HepG2 (cell line): ENCODE measurements around the gene TXNRD2. TPM values are rescaled to one million over a fixed set of nuclear protein-coding genes. Genes with fewer than 3 reads are reported as not detected.

Experiments
- DNMT3B ChIP-seq: conservative IDR thresholded peaks from 2 replicates; pipeline ENCODE4 v1.6.1; 2016; ENCODE audit warnings: missing biosample characterization, control low read depth
- ELF1 ChIP-seq: sonication (generic); formaldehyde crosslinking; IDR thresholded peaks from 2 replicates; pipeline ENCODE4 v1.4.0; 2020; ENCODE audit warnings: missing genetic modification reagents
- ESRRA ChIP-seq: sonication (generic); formaldehyde crosslinking; IDR thresholded peaks from 2 replicates; pipeline ENCODE4 v1.5.1; 2020; ENCODE audit warnings: mild to moderate bottlenecking, low read depth, missing genetic modification reagents
- ETS1 ChIP-seq: sonication (generic); formaldehyde crosslinking; IDR thresholded peaks from 2 replicates; pipeline ENCODE4 v1.4.0; 2020; ENCODE audit warnings: missing genetic modification reagents
- GATAD2A ChIP-seq: IDR thresholded peaks from 2 replicates; pipeline ENCODE4 v1.6.1; 2016
- HMG20A ChIP-seq: IDR thresholded peaks from 2 replicates; pipeline ENCODE4 v1.6.1; 2016; ENCODE audit warnings: borderline replicate concordance
- HNRNPH1 ChIP-seq: fragments of 200-400 bp; formaldehyde crosslinking; optimal IDR thresholded peaks from 2 replicates; pipeline ENCODE3; 2017; ENCODE audit warnings: mild to moderate bottlenecking, low read depth, low read length
- HNRNPLL ChIP-seq: fragments of 200-400 bp; formaldehyde crosslinking; IDR thresholded peaks from 2 replicates; pipeline ENCODE4 v1.6.1; 2017; ENCODE audit warnings: mild to moderate bottlenecking, low read depth, low read length; ENCODE audit not compliant: poor library complexity, severe bottlenecking
- HNRNPUL1 ChIP-seq: fragments of 200-400 bp; formaldehyde crosslinking; IDR thresholded peaks from 2 replicates; pipeline ENCODE4 v1.6.1; 2017; ENCODE audit warnings: low read depth, mild to moderate bottlenecking, low read length, moderate library complexity
- KLF11 ChIP-seq: IDR thresholded peaks from 2 replicates; pipeline ENCODE4 v1.6.1; 2016; ENCODE audit warnings: missing compliant biosample characterization
- KLF16 ChIP-seq, 2 experiments: sonication (generic) in 1 of 2; formaldehyde crosslinking in 1 of 2; IDR thresholded peaks; 2 replicates each; pipeline versions ENCODE4 v1.6.1 to v1.8.0; 2016 to 2023; ENCODE audit warnings: missing genetic modification reagents in 2 of 2, missing compliant biosample characterization in 1 of 2
- MAFF ChIP-seq: IDR thresholded peaks from 2 replicates; pipeline ENCODE4 v1.6.1; 2011; ENCODE audit warnings: low read depth, low read length, improper control_type of control experiment
- MEIS2 ChIP-seq: sonication (generic); formaldehyde crosslinking; IDR thresholded peaks from 2 replicates; pipeline ENCODE4 v1.9.0; 2021; ENCODE audit warnings: mild to moderate bottlenecking, missing genetic modification reagents
- NR3C1 ChIP-seq: sonication (generic); formaldehyde crosslinking; IDR thresholded peaks from 2 replicates; pipeline ENCODE4 v1.4.0; 2020; ENCODE audit warnings: missing genetic modification reagents
- SMAD9 ChIP-seq: sonication (generic); formaldehyde crosslinking; IDR thresholded peaks from 2 replicates; pipeline ENCODE4 v1.5.1; 2020; ENCODE audit warnings: mild to moderate bottlenecking, missing genetic modification reagents
- STAT5B ChIP-seq: sonication (generic); formaldehyde crosslinking; IDR thresholded peaks from 2 replicates; pipeline ENCODE4 v1.4.0; 2020; ENCODE audit warnings: missing genetic modification reagents
- ZBTB33 ChIP-seq: sonication (generic); formaldehyde crosslinking; IDR thresholded peaks from 2 replicates; pipeline ENCODE4 v1.4.0; 2020; ENCODE audit warnings: missing genetic modification reagents
- ZBTB37 ChIP-seq: sonication (generic); formaldehyde crosslinking; IDR thresholded peaks from 2 replicates; pipeline ENCODE4 v1.4.0; 2020; ENCODE audit warnings: mild to moderate bottlenecking, missing genetic modification reagents
- ZNF766 ChIP-seq: sonication (generic); formaldehyde crosslinking; IDR thresholded peaks from 2 replicates; pipeline ENCODE4 v1.5.0; 2020; ENCODE audit warnings: missing genetic modification reagents, borderline replicate concordance
- polyA plus RNA-seq, 8 experiments: library from polyadenylated mRNA; depleted of rRNA in 3 of 8; stranded (reverse) in 7 of 8; unstranded in 1 of 8; fragments of >200 nt; fragmentation: Illumina TruSeq in 4 of 8; extraction: Trizol in 4 of 8; gene quantifications; 2 replicates each; pipeline versions ENCODE4 v1.2.1 to v1.2.3, GENCODE V29; 2011 to 2016; ENCODE audit warnings: low read depth in 4 of 8, missing spikeins in 1 of 8, mixed read lengths in 1 of 8; ENCODE audit not compliant: insufficient read depth in 1 of 8
- total RNA-seq, 5 experiments: library from RNA; depleted of rRNA; stranded (reverse); fragments of >200 nt; fragmentation: Illumina TruSeq; extraction: Trizol; gene quantifications; 2 replicates each; pipeline ENCODE4 v1.2.3, GENCODE V29; 2016; ENCODE audit warnings: low read depth in 1 of 5
- TF ChIP-seq, protein P1 (sequence below): IDR thresholded peaks from 2 replicates; pipeline ENCODE4 v1.6.1; 2016; ENCODE audit warnings: mild to moderate bottlenecking
- TF ChIP-seq, protein P2 (sequence below): sonication (generic); formaldehyde crosslinking; conservative IDR thresholded peaks from 2 replicates; pipeline ENCODE4 v1.8.1; 2023; ENCODE audit warnings: missing genetic modification reagents

The TXNRD2 gene
- total and polyA plus RNA-seq, 2 of the 13 experiments (the other 11 are each of a cell fraction or from before 2014, with no cell fraction given) = 17.5 to 18.6 TPM

DNA sequence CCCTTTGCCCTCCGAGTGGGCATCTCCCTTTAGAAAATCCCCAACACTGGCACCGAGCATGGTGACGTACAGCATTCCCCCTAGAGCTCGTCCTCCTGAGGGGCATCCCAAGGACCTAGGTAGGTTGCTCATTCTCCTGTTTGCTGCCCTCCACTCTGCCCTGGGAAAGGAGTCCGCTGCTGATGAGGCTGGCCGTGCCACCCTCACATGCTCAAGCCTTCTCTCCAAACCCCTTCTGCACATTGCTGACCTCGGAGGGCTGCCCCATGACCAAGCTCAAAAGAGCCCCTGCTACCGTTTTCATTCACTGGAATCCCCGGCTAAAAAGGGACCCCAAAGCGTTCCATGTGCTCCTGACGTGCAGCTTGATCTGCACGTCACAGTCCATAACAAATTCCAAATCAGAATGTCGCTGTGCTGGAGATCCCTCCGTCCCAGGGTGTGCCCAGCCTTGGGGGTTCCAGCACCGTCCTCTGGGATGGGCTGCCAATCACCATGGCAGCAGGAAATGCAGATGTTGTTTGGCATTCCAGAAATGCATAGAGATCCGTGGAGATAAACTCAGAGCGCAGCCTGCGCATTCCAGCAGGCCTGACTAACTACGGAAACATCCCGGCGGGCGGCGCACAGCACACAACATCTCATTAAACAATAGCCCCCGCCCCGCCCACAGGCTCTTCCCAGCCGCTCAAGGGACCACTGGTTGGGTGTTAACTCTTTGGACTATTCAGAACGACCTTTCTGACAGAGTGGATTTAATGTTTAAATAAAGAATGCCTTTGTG lies 60.6 kb downstream of the TXNRD2 start (continued):
- TF ChIP-seq ETS1 (no peak), NR3C1 (CRISPR knock-in tag) (no peak), SMAD9 (CRISPR knock-in tag) (no peak), HNRNPH1 (no peak), HNRNPUL1 (no peak), STAT5B (CRISPR knock-in tag) (no peak), DNMT3B (CRISPR knock-in tag) (0 out of 2 replicates have a peak, but pooled peaks have one; percentile 39), HNRNPLL (peak; percentile 99), MAFF (no peak), KLF11 (0 out of 2 replicates have a peak, but pooled peaks have one; percentile 20), GATAD2A (CRISPR knock-in tag) (peak; percentile 68), ESRRA (CRISPR knock-in tag) (no peak), KLF16 (CRISPR knock-in tag; IDR thresholded peaks at IDR 0.05) (peak in 1 of 2 experiments; percentile 58; a peak in 1 of 4 replicates), ZNF766 (CRISPR knock-in tag) (peak; percentile 58; the same call in 1 of the 2 replicates), ELF1 (CRISPR knock-in tag) (0 out of 2 replicates have a peak, but pooled peaks have one; percentile 37), ZBTB33 (CRISPR knock-in tag) (peak; percentile 51; the same call in 1 of the 2 replicates), HMG20A (CRISPR knock-in tag) (peak; percentile 50; the same call in 1 of the 2 replicates), ZBTB37 (no peak), MEIS2 (CRISPR knock-in tag) (peak; percentile 85)
- TF ChIP-seq, protein P1, sequence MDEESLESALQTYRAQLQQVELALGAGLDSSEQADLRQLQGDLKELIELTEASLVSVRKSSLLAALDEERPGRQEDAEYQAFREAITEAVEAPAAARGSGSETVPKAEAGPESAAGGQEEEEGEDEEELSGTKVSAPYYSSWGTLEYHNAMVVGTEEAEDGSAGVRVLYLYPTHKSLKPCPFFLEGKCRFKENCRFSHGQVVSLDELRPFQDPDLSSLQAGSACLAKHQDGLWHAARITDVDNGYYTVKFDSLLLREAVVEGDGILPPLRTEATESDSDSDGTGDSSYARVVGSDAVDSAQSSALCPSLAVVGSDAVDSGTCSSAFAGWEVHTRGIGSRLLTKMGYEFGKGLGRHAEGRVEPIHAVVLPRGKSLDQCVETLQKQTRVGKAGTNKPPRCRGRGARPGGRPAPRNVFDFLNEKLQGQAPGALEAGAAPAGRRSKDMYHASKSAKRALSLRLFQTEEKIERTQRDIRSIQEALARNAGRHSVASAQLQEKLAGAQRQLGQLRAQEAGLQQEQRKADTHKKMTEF = peak; percentile 86
- TF ChIP-seq, protein P2, sequence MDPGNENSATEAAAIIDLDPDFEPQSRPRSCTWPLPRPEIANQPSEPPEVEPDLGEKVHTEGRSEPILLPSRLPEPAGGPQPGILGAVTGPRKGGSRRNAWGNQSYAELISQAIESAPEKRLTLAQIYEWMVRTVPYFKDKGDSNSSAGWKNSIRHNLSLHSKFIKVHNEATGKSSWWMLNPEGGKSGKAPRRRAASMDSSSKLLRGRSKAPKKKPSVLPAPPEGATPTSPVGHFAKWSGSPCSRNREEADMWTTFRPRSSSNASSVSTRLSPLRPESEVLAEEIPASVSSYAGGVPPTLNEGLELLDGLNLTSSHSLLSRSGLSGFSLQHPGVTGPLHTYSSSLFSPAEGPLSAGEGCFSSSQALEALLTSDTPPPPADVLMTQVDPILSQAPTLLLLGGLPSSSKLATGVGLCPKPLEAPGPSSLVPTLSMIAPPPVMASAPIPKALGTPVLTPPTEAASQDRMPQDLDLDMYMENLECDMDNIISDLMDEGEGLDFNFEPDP (CRISPR knock-in tag) = no peak
